PC-3 (cell line): ENCODE measurements around the gene EVPL. TPM values are rescaled to one million over a fixed set of nuclear protein-coding genes. Genes with fewer than 3 reads are reported as not detected.

ENCODE experiments used
- ATAC-seq: fragments of 200-7000 bp; cut with Tn5 transposase; 2 replicates; pipeline ENCODE4 v1.9.1; 2020; ENCODE audit warnings: mild to moderate bottlenecking, moderate library complexity
- BruUV-seq: library from RNA; stranded (reverse); fragments of 400-500 nt; replicated peaks from 2 replicates; lab custom pipeline; 2021; lab: Mats Ljungman, UMichigan
- CTCF ChIA-PET: fragments of 300-600 bp; sonication (Branson Sonifier 250); formaldehyde crosslinking; loops from one replicate; lab custom pipeline; 2022; ENCODE audit warnings: antibody characterized with exemption; lab: Charles Lee
- POLR2A ChIA-PET: fragments of 300-600 bp; sonication (Branson Sonifier 250); formaldehyde crosslinking; loops from one replicate; lab custom pipeline; 2022; ENCODE audit warnings: antibody characterized with exemption; ENCODE audit not compliant: unreplicated experiment; lab: Charles Lee
- DNase-seq: peaks from one replicate; pipeline ENCODE4 v3.0.0-alpha.2; 2015
- H2AFZ ChIP-seq: fragments of 300-600 bp; sonication (generic); 2 replicates; pipeline ENCODE4 v1.6.0; 2016; ENCODE audit warnings: antibody characterized with exemption, low read length
- H3F3A ChIP-seq: fragments of 300-600 bp; sonication (generic); one replicate; pipeline ENCODE4 v1.6.0; 2017; ENCODE audit warnings: antibody characterized with exemption, low read length, control low read depth, mild to moderate bottlenecking; ENCODE audit not compliant: unreplicated experiment
- H3K27ac ChIP-seq: fragments of 300-600 bp; sonication (generic); 2 replicates; pipeline ENCODE4 v1.5.1; 2016; ENCODE audit warnings: mild to moderate bottlenecking, low read length
- H3K27me3 ChIP-seq: fragments of 300-600 bp; sonication (generic); 2 replicates; pipeline ENCODE4 v1.6.1; 2016; ENCODE audit warnings: low read length, mixed read lengths
- H3K36me3 ChIP-seq: fragments of 300-600 bp; sonication (generic); 2 replicates; pipeline ENCODE4 v1.6.1; 2016; ENCODE audit warnings: low read depth, mixed run types, low read length, mixed read lengths
- H3K4me1 ChIP-seq: fragments of 300-600 bp; sonication (generic); 2 replicates; pipeline ENCODE4 v1.5.1; 2016; ENCODE audit warnings: low read length; ENCODE audit not compliant: insufficient read depth
- H3K4me2 ChIP-seq: fragments of 300-600 bp; sonication (generic); 2 replicates; pipeline ENCODE4 v1.6.0; 2016; ENCODE audit warnings: low read length
- H3K4me3 ChIP-seq: fragments of 300-600 bp; sonication (generic); 2 replicates; pipeline ENCODE4 v1.5.1; 2016; ENCODE audit warnings: mild to moderate bottlenecking, low read length, mixed read lengths
- H3K79me2 ChIP-seq: fragments of 300-600 bp; sonication (generic); 2 replicates; pipeline ENCODE4 v1.6.1; 2017; ENCODE audit warnings: low read length, mixed read lengths
- H3K9ac ChIP-seq: fragments of 300-600 bp; sonication (generic); 2 replicates; pipeline ENCODE4 v1.6.0; 2016; ENCODE audit warnings: mild to moderate bottlenecking, low read length
- H3K9me2 ChIP-seq: fragments of 300-600 bp; sonication (generic); replicated peaks from 2 replicates; pipeline ENCODE4 v1.6.1; 2016; ENCODE audit warnings: mixed run types, low read length, mixed read lengths
- H3K9me3 ChIP-seq: fragments of 300-600 bp; sonication (generic); 2 replicates; pipeline ENCODE4 v1.6.1; 2016; ENCODE audit warnings: low read length, mixed read lengths
- H4K20me1 ChIP-seq: fragments of 300-600 bp; sonication (generic); 2 replicates; pipeline ENCODE4 v1.6.1; 2016; ENCODE audit warnings: low read length, mixed read lengths
- CTCF ChIP-seq: fragments of 300-600 bp; sonication (generic); conservative IDR thresholded peaks from 2 replicates; pipeline ENCODE4 v1.5.1; 2017; ENCODE audit warnings: antibody characterized with exemption, low read depth, mild to moderate bottlenecking, low read length
- EZH2 ChIP-seq: fragments of 300-600 bp; sonication (generic); IDR thresholded peaks from one replicate; pipeline ENCODE4 v1.6.1; 2017; ENCODE audit warnings: antibody characterized with exemption, mild to moderate bottlenecking, low read length; ENCODE audit not compliant: unreplicated experiment
- EZH2phosphoT487 ChIP-seq: fragments of 300-600 bp; sonication (generic); IDR thresholded peaks from 2 replicates; pipeline ENCODE4 v1.6.1; 2018; ENCODE audit warnings: mild to moderate bottlenecking, antibody characterized with exemption, low read length, borderline replicate concordance
- intact Hi-C: fragments of 100-400 bp; cut with micrococcal nuclease; formaldehyde crosslinking; loops from 2 replicates; pipeline ENCODE4 v1.9.0; 2023
- total RNA-seq: library from RNA; depleted of rRNA; stranded (reverse); fragments of >200 nt; gene quantifications from 2 replicates; pipeline ENCODE4 v1.2.3, GENCODE V29; 2014

The EVPL gene
- total RNA-seq, 1 experiment from 2014 or later = 38.8 TPM

GRCh38 chr17:76004750-76005262 is 22.3 kb downstream of the EVPL start:
- H3K27ac ChIP-seq = no peak overlapping the region

GRCh38 chr17:76003915-76004314 is 23.2 kb downstream of the EVPL start:
- Histone ChIP-seq H2AFZ (no peak overlapping the region), H4K20me1 (no peaks in the 10 kb centered on the region), H3F3A (no peaks in the 10 kb centered on the region), H3K36me3 (peaks cover 7% of the 10 kb centered on the region; the same call in 1 of the 2 replicates), H3K9me2 (no peaks in the 10 kb centered on the region), H3K4me1 (peaks cover 1% of the 10 kb centered on the region; the same call in 1 of the 2 replicates), H3K9ac (no peak overlapping the region), H3K27ac (no peak overlapping the region), H3K4me3 (no peak overlapping the region), H3K27me3 (no peaks in the 10 kb centered on the region), H3K79me2 (no peaks in the 10 kb centered on the region), H3K9me3 (no peaks in the 10 kb centered on the region), H3K4me2 (no peak overlapping the region)
- ChIA-PET CTCF (interaction anchor here (1.0 kb wide), 1 partner anchor 99 kb away, joined by 5 read pairs; the partner anchor contains the start of gene MRPL38), POLR2A (interaction anchor here (0.7 kb wide), 1 partner anchor 45 kb away, joined by 4 read pairs; no protein-coding TSS in a partner anchor)
- no peak for ATAC-seq
- no TSS peak for BruUV-seq
- intact Hi-C loops = no loop called here
- no peak for DNase-seq
- TF ChIP-seq EZH2 (no peak), CTCF (no peak), EZH2phosphoT487 (no peak)

More at GRCh38 chr17:76004750-76005262, 22.3 kb downstream of the EVPL start:
- TF ChIP-seq EZH2phosphoT487 (no peak), EZH2 (no peak), CTCF (no peak)
- H3F3A ChIP-seq = no peaks in the 10 kb centered on the region
- no peaks in the 10 kb centered on the region for H4K20me1 ChIP-seq
- ChIA-PET POLR2A (no interaction called here), CTCF (interaction anchor here (0.6 to 1.4 kb wide), 4 partner anchors 10 to 150 kb away, joined by 4 to 10 read pairs (median 5); partner anchors contain the start of genes MRPL38 and WBP2)
- no TSS peak for BruUV-seq
- H3K79me2 ChIP-seq = no peaks in the 10 kb centered on the region
- no peaks in the 10 kb centered on the region for H3K9me2 ChIP-seq
- intact Hi-C loops = loop anchor here (1.0 kb wide), 1 partner anchor 100 kb away; no protein-coding TSS in a partner anchor
- H3K4me2 ChIP-seq = no peak overlapping the region
- no peaks in the 10 kb centered on the region for H3K27me3 ChIP-seq
- H3K9ac ChIP-seq = no peak overlapping the region
- H3K36me3 ChIP-seq = peaks cover 8% of the 10 kb centered on the region; the same call in 1 of the 2 replicates
- H3K4me3 ChIP-seq = no peak overlapping the region
- no peaks in the 10 kb centered on the region for H3K4me1 ChIP-seq
- DNase-seq (no peak), ATAC-seq (no peak)
- no peak overlapping the region for H2AFZ ChIP-seq
- H3K9me3 ChIP-seq = no peaks in the 10 kb centered on the region

- ATAC-seq (no peak), DNase-seq (peak; percentile 1)
- Histone ChIP-seq H3K9me2 (no peaks in the 10 kb centered on the region), H3K4me3 (no peak overlapping the region), H3K27me3 (no peaks in the 10 kb centered on the region), H3F3A (no peaks in the 10 kb centered on the region), H3K9me3 (no peaks in the 10 kb centered on the region), H3K4me2 (no peak overlapping the region), H2AFZ (no peak overlapping the region), H3K9ac (no peak overlapping the region), H3K79me2 (no peaks in the 10 kb centered on the region), H3K4me1 (peaks cover 19% of the 10 kb centered on the region), H3K27ac (no peak overlapping the region), H4K20me1 (no peaks in the 10 kb centered on the region), H3K36me3 (peaks cover 2% of the 10 kb centered on the region; the same call in 1 of the 2 replicates)
- TF ChIP-seq EZH2 = no peak
- TF ChIP-seq CTCF = no peak
- no peak for TF ChIP-seq EZH2phosphoT487
- ChIA-PET POLR2A (no interaction called here), CTCF (interaction anchor here (1.0 kb wide), 1 partner anchor 12 kb away, joined by 5 read pairs; no protein-coding TSS in a partner anchor)
- BruUV-seq = no TSS peak
- intact Hi-C loops = no loop called here
These were observed 25.0 kb downstream of the EVPL start for GRCh38 chr17:76002100-76002499.
